ENCODE results near the gene LRRC17. TPM values are rescaled to one million over a fixed set of nuclear protein-coding genes. Genes with fewer than 3 reads are reported as not detected.

LRRC17 gene
- total and polyA plus RNA-seq, 9 of the 15 experiments (the other 6 are each of a cell fraction or from before 2014, with no cell fraction given): 0.03 to 0.18 (median 0.12) TPM; not detected in 5

- Histone ChIP-seq H3K9ac (ENCODE audit: insufficient read depth in 1 of 2, low read depth in 2 of 2, low read length in 2 of 2) (peak overlapping the region in 1 of 2 experiments; percentile 56; a peak in 1 of 4 replicates), H3K9me3 (replicated peaks; ENCODE audit: control insufficient read depth, insufficient read depth, low read depth, low read length) (peaks cover 6% of the 10 kb centered on the region), H4K20me1 (replicated peaks; ENCODE audit: control insufficient read depth, insufficient read depth, low read length) (no peaks in the 10 kb centered on the region), H3K4me3 (no peak overlapping the region), H3K36me3 (ENCODE audit: control insufficient read depth, insufficient read depth, low read length) (peaks cover 15% of the 10 kb centered on the region), H3K9me1 (ENCODE audit: control insufficient read depth, insufficient read depth, low read length) (no peaks in the 10 kb centered on the region), H2AFZ (ENCODE audit: low read depth, low read length) (no peak overlapping the region), H3K4me1 (replicated peaks in 1 of 2; ENCODE audit: control insufficient read depth in 2 of 2, insufficient read depth in 2 of 2, low read length in 2 of 2) (peaks cover 23 to 67% of the 10 kb centered on the region in 2 experiments), H3K4me2 (ENCODE audit: insufficient read depth, low read length) (no peak overlapping the region), H3K27me3 (ENCODE audit: control insufficient read depth in 2 of 2, insufficient read depth in 2 of 2, low read length in 2 of 2) (no peaks in the 10 kb centered on the region), H3K79me2 (ENCODE audit: control insufficient read depth, insufficient read depth, low read length) (no peaks in the 10 kb centered on the region), H3K27ac (ENCODE audit: extremely low read depth, low read depth, low read length) (peak overlapping the region; percentile 89)
- 80% methylated on average over 2 of the region's 2 CpGs for WGBS (ENCODE audit: insufficient coverage, low coverage, missing lambda C conversion rate)
- BruUV-seq (replicated peaks): no TSS peak
- in situ Hi-C loops (cut with MboI): no loop called here
- intact Hi-C loops (cut with micrococcal nuclease): loop anchor here (5.0 kb wide), 1 partner anchor 37 kb away; no protein-coding TSS in a partner anchor
- DNase-seq (ENCODE audit: extremely low read depth in 1 of 4, low spot score in 3 of 4): no peak
- no peak for ATAC-seq
- FAIRE-seq: no peak
- POLR2A ChIA-PET: no interaction called here
- CTCF ChIA-PET (ENCODE audit: low intra/inter-chr PET ratio): no interaction called here
- TF ChIP-seq EP400 (IDR thresholded peaks at IDR 0.05): no peak
- peak in 1 of 2 experiments; percentile 24 for TF ChIP-seq E2F6 (IDR thresholded peaks at IDR 0.05; ENCODE audit: borderline replicate concordance in 1 of 2, extremely low read depth in 1 of 2, insufficient read depth in 1 of 2, insufficient read length in 1 of 2, low read depth in 1 of 2, low read length in 1 of 2, poor library complexity in 1 of 2, severe bottlenecking in 1 of 2)
- TF ChIP-seq TAF7 (tag; IDR thresholded peaks at IDR 0.05): no peak
- TF ChIP-seq, protein P1, sequence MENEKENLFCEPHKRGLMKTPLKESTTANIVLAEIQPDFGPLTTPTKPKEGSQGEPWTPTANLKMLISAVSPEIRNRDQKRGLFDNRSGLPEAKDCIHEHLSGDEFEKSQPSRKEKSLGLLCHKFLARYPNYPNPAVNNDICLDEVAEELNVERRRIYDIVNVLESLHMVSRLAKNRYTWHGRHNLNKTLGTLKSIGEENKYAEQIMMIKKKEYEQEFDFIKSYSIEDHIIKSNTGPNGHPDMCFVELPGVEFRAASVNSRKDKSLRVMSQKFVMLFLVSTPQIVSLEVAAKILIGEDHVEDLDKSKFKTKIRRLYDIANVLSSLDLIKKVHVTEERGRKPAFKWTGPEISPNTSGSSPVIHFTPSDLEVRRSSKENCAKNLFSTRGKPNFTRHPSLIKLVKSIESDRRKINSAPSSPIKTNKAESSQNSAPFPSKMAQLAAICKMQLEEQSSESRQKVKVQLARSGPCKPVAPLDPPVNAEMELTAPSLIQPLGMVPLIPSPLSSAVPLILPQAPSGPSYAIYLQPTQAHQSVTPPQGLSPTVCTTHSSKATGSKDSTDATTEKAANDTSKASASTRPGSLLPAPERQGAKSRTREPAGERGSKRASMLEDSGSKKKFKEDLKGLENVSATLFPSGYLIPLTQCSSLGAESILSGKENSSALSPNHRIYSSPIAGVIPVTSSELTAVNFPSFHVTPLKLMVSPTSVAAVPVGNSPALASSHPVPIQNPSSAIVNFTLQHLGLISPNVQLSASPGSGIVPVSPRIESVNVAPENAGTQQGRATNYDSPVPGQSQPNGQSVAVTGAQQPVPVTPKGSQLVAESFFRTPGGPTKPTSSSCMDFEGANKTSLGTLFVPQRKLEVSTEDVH (IDR thresholded peaks at IDR 0.05; ENCODE audit: low read depth, partially characterized antibody): peak; percentile 24
- TF ChIP-seq L3MBTL2 (IDR thresholded peaks at IDR 0.05): 0 out of 2 replicates have a peak, but pooled peaks have one; percentile 27
- no peak for TF ChIP-seq SRSF1 (IDR thresholded peaks at IDR 0.05; ENCODE audit: low read depth, low read length)
- peak; percentile 31 for TF ChIP-seq POLR2B (IDR thresholded peaks at IDR 0.05; ENCODE audit: low read depth, partially characterized antibody)
- TF ChIP-seq, protein P2, sequence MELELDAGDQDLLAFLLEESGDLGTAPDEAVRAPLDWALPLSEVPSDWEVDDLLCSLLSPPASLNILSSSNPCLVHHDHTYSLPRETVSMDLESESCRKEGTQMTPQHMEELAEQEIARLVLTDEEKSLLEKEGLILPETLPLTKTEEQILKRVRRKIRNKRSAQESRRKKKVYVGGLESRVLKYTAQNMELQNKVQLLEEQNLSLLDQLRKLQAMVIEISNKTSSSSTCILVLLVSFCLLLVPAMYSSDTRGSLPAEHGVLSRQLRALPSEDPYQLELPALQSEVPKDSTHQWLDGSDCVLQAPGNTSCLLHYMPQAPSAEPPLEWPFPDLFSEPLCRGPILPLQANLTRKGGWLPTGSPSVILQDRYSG (tag; conservative IDR thresholded peaks at IDR 0.05; ENCODE audit: low read depth): 0 out of 2 replicates have a peak, but pooled peaks have one; percentile 26
- TF ChIP-seq, protein P3, sequence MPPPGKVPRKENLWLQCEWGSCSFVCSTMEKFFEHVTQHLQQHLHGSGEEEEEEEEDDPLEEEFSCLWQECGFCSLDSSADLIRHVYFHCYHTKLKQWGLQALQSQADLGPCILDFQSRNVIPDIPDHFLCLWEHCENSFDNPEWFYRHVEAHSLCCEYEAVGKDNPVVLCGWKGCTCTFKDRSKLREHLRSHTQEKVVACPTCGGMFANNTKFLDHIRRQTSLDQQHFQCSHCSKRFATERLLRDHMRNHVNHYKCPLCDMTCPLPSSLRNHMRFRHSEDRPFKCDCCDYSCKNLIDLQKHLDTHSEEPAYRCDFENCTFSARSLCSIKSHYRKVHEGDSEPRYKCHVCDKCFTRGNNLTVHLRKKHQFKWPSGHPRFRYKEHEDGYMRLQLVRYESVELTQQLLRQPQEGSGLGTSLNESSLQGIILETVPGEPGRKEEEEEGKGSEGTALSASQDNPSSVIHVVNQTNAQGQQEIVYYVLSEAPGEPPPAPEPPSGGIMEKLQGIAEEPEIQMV (tag; conservative IDR thresholded peaks at IDR 0.05; ENCODE audit: low read depth): no peak
- no peak for TF ChIP-seq POLR3A (IDR thresholded peaks at IDR 0.05; ENCODE audit: borderline replicate concordance, extremely low read depth, insufficient read depth, insufficient read length)
- TF ChIP-seq TBP (optimal IDR thresholded peaks at IDR 0.05; ENCODE audit: low read depth, low read length): no peak
- no peak for TF ChIP-seq SMARCA5 (IDR thresholded peaks at IDR 0.05)
- TF ChIP-seq, protein P4, sequence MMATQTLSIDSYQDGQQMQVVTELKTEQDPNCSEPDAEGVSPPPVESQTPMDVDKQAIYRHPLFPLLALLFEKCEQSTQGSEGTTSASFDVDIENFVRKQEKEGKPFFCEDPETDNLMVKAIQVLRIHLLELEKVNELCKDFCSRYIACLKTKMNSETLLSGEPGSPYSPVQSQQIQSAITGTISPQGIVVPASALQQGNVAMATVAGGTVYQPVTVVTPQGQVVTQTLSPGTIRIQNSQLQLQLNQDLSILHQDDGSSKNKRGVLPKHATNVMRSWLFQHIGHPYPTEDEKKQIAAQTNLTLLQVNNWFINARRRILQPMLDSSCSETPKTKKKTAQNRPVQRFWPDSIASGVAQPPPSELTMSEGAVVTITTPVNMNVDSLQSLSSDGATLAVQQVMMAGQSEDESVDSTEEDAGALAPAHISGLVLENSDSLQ (IDR thresholded peaks at IDR 0.05): no peak
- TF ChIP-seq RHOXF2B (CRISPR knock-in tag; conservative IDR thresholded peaks at IDR 0.05): 0 out of 2 replicates have a peak, but pooled peaks have one; percentile 59
- no peak for TF ChIP-seq ZNF57 (CRISPR knock-in tag; IDR thresholded peaks at IDR 0.05)
Observed at GRCh38 chr7:102990642-102991041, 77.8 kb downstream of the LRRC17 start.
